GM18951 (cell line): ENCODE results near the gene TACO1.
A peak's percentile ranks its signal among the peaks of the same experiment; 100 is the strongest.

Experiments
- POLR2A ChIP-seq: IDR thresholded peaks from 4 replicates; pipeline ENCODE4 v1.6.1; 2011; ENCODE audit warnings: mild to moderate bottlenecking; ENCODE audit not compliant: insufficient read length, insufficient read depth; ENCODE audit errors: extremely low read depth
- in situ Hi-C: fragments of 300-500 bp; cut with MboI; formaldehyde crosslinking; loops from one replicate; pipeline ENCODE4 v1.12.0; 2022; ENCODE audit warnings: low sequenced_read_pairs, mixed read lengths, inconsistent platforms; ENCODE audit not compliant: unreplicated experiment

The TACO1 gene

GRCh38 chr17:63621229-63621683 lies 20.6 kb downstream of the TACO1 start:
- no peak for TF ChIP-seq POLR2A
- in situ Hi-C loops, result no loop called here

- in situ Hi-C loops, result no loop called here
- peak; percentile 97 for TF ChIP-seq POLR2A
Observed at GRCh38 chr17:63621684-63622573, 21.2 kb downstream of the TACO1 start, which contains the start of gene MAP3K3. Gene MAP3K3 (plus strand): TSS chr17:63622417. CDS start chr17:63622760, 343 bp downstream.

GRCh38 chr17:63622574-63623390 lies 22.1 kb downstream of the TACO1 start:
- no peak for TF ChIP-seq POLR2A
- in situ Hi-C loops, result no loop called here

GRCh38 chr17:63623786-63624530 lies 23.3 kb downstream of the TACO1 start:
- TF ChIP-seq POLR2A, result no peak
- in situ Hi-C loops, result no loop called here

- TF ChIP-seq POLR2A, result no peak
- in situ Hi-C loops, result no loop called here
Observed at GRCh38 chr17:63624531-63624880, 23.8 kb downstream of the TACO1 start.

- in situ Hi-C loops, result no loop called here
- TF ChIP-seq POLR2A, result no peak
Observed at GRCh38 chr17:63626551-63627180, 26.0 kb downstream of the TACO1 start.

GRCh38 chr17:63629627-63630026 lies 28.9 kb downstream of the TACO1 start:
- no peak for TF ChIP-seq POLR2A
- in situ Hi-C loops, result no loop called here

GRCh38 chr17:63631062-63631461 lies 30.4 kb downstream of the TACO1 start:
- no peak for TF ChIP-seq POLR2A
- in situ Hi-C loops, result no loop called here

GRCh38 chr17:63631626-63632025 lies 30.9 kb downstream of the TACO1 start:
- no peak for TF ChIP-seq POLR2A
- in situ Hi-C loops, result no loop called here

- in situ Hi-C loops, result no loop called here
- TF ChIP-seq POLR2A, result no peak
Observed at GRCh38 chr17:63633742-63634141, 33.0 kb downstream of the TACO1 start.

- in situ Hi-C loops, result no loop called here
- TF ChIP-seq POLR2A, result no peak
Observed at GRCh38 chr17:63634163-63634562, 33.5 kb downstream of the TACO1 start.

GRCh38 chr17:63634816-63635215 lies 34.1 kb downstream of the TACO1 start:
- in situ Hi-C loops, result no loop called here
- no peak for TF ChIP-seq POLR2A
